ENCODE results near the gene RYK.

The RYK gene

GRCh38 chr3:134180761-134181160 lies 69.9 kb downstream of the RYK start:
- TF ChIP-seq ZNF274 (IDR thresholded peaks at IDR 0.05; ENCODE audit: low read depth, low read length) = no peak
- H3K4me3 ChIP-seq (ENCODE audit: low read length) = no peak overlapping the region

GRCh38 chr3:134179508-134179907 lies 71.2 kb downstream of the RYK start:
- H3K4me3 ChIP-seq (ENCODE audit: low read length) = no peak overlapping the region
- TF ChIP-seq ZNF274 (IDR thresholded peaks at IDR 0.05; ENCODE audit: low read depth, low read length) = no peak

GRCh38 chr3:134163096-134163495 lies 87.6 kb downstream of the RYK start:
- TF ChIP-seq ZNF274 (IDR thresholded peaks at IDR 0.05; ENCODE audit: low read depth, low read length) = no peak
- H3K4me3 ChIP-seq (ENCODE audit: low read length) = no peak overlapping the region

GRCh38 chr3:134161898-134162615 lies 88.6 kb downstream of the RYK start:
- H3K4me3 ChIP-seq (ENCODE audit: low read length) = no peak overlapping the region
- no peak for TF ChIP-seq ZNF274 (IDR thresholded peaks at IDR 0.05; ENCODE audit: low read depth, low read length)

- no peak for TF ChIP-seq ZNF274 (IDR thresholded peaks at IDR 0.05; ENCODE audit: low read depth, low read length)
- H3K4me3 ChIP-seq (ENCODE audit: low read length) = no peak overlapping the region
These were observed 95.2 kb downstream of the RYK start for GRCh38 chr3:134155446-134155845.

GRCh38 chr3:134153761-134154160 lies 96.9 kb downstream of the RYK start:
- TF ChIP-seq ZNF274 (IDR thresholded peaks at IDR 0.05; ENCODE audit: low read depth, low read length) = no peak
- H3K4me3 ChIP-seq (ENCODE audit: low read length) = no peak overlapping the region

- no peak overlapping the region for H3K4me3 ChIP-seq (ENCODE audit: low read length)
- TF ChIP-seq ZNF274 (IDR thresholded peaks at IDR 0.05; ENCODE audit: low read depth, low read length) = no peak
These were observed 100.2 kb downstream of the RYK start for GRCh38 chr3:134150476-134150875.

GRCh38 chr3:134149286-134149685 lies 101.4 kb downstream of the RYK start:
- TF ChIP-seq ZNF274 (IDR thresholded peaks at IDR 0.05; ENCODE audit: low read depth, low read length) = no peak
- no peak overlapping the region for H3K4me3 ChIP-seq (ENCODE audit: low read length)

GRCh38 chr3:134148534-134148933 lies 102.1 kb downstream of the RYK start:
- H3K4me3 ChIP-seq (ENCODE audit: low read length) = no peak overlapping the region
- TF ChIP-seq ZNF274 (IDR thresholded peaks at IDR 0.05; ENCODE audit: low read depth, low read length) = no peak

- no peak overlapping the region for H3K4me3 ChIP-seq (ENCODE audit: low read length)
- no peak for TF ChIP-seq ZNF274 (IDR thresholded peaks at IDR 0.05; ENCODE audit: low read depth, low read length)
These were observed 103.2 kb downstream of the RYK start for GRCh38 chr3:134147411-134147810.

GRCh38 chr3:134146666-134147065 lies 104.0 kb downstream of the RYK start:
- TF ChIP-seq ZNF274 (IDR thresholded peaks at IDR 0.05; ENCODE audit: low read depth, low read length) = no peak
- H3K4me3 ChIP-seq (ENCODE audit: low read length) = no peak overlapping the region

- no peak overlapping the region for H3K4me3 ChIP-seq (ENCODE audit: low read length)
- no peak for TF ChIP-seq ZNF274 (IDR thresholded peaks at IDR 0.05; ENCODE audit: low read depth, low read length)
These were observed 105.5 kb downstream of the RYK start for GRCh38 chr3:134145183-134145582.

- TF ChIP-seq ZNF274 (IDR thresholded peaks at IDR 0.05; ENCODE audit: low read depth, low read length) = no peak
- no peak overlapping the region for H3K4me3 ChIP-seq (ENCODE audit: low read length)
These were observed 106.0 kb downstream of the RYK start for GRCh38 chr3:134144694-134145093.

GRCh38 chr3:134143828-134144401 lies 106.7 kb downstream of the RYK start:
- H3K4me3 ChIP-seq (ENCODE audit: low read length) = no peak overlapping the region
- no peak for TF ChIP-seq ZNF274 (IDR thresholded peaks at IDR 0.05; ENCODE audit: low read depth, low read length)

GRCh38 chr3:134136604-134137003 lies 114.1 kb downstream of the RYK start:
- no peak overlapping the region for H3K4me3 ChIP-seq (ENCODE audit: low read length)
- TF ChIP-seq ZNF274 (IDR thresholded peaks at IDR 0.05; ENCODE audit: low read depth, low read length) = no peak
